NCI-H1105 (cell line): ENCODE data around the gene GCK.

ENCODE experiments used
- DNase-seq: peaks from one replicate; lab custom pipeline; 2025; lab: John Stamatoyannopoulos, UW

GCK gene

DNA sequence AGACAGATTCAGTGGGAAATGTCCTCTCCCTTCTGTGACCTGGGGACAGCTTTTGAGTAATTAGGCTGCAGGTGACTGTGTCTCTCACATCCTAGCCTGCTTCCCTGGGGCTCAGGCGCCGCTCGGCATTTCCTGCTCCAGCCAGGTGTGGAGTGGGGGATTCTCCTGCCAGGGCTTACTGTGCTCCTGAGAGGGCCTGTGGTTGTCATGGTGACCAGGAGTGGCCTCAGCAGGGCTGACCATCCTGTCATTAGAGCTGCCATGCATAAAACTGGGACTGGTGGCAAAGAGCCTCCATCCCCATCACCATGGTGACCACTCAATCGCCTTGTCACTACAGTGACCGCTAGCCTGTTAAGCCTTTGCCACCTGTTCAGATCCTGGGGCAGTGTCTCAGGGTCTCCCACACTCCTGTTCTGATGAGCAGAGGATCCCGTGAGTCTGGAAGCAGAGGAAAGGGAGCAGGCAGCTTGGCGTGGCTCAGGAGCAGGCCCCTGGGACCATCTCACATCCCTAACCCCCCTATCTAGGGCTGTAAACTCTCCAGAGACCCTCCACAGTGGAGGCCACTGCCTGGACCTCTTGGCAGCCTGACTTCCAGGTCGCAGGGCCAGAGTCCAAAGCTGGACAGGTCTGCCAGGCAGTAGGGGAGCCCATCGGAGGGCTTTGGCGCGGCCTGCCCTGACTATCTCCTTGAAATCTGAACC lies at the start of gene GCK:
Gene GCK, minus strand, starts transcription at position 154 of the 707 bp plus-strand sequence. CDS start 486 bp downstream, outside the sequence.
- DNase-seq, result no peak

DNA sequence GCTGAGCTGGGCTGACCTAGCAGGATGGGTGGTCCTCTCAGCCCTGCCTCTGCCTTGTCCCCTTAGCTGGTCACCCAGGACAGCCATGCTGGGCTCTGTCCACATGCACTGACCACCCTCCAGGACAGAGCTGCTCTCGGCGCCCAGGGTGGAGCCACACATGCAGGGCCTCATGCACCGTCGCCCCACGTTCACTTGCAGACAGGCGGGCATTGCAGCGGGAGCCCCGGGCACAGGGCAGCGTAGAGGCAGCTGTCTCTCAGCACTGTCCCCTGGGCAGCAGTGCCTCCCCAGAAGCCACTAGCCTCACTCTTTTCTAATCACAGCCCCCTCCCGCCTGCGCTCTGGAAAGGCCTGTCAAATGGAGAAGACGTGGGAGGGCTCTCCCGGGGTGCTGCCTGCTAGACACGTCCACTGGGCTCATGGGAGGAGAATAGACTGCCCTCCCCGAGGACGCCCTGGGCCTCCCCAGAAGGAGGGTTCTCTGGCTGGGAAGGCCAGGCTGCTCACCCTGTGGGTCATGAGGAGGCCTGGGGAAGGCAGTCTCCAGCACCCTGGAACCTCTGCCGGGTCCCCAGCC lies 49.0 kb upstream of the GCK start:
- DNase-seq, result no peak

DNA sequence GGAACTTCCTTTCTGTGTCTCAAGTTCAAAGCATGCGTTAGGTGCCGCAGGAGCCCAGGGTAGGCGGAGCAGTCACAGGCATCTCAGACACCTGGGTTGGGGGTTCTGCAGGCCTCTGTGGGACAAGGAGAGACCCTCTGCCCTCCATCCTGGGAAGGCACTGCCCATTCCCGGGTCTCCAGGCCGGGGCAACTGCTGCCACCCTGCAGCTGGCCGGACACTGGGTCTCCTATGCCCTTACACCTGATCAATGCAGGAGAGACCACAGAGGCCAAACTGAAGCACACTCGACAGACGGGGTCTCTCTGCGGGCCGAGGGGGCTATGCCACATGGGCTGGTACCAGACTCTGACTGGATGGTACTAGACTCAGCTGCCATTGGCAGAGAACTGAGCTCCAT lies 48.5 kb upstream of the GCK start:
- DNase-seq, result no peak

DNA sequence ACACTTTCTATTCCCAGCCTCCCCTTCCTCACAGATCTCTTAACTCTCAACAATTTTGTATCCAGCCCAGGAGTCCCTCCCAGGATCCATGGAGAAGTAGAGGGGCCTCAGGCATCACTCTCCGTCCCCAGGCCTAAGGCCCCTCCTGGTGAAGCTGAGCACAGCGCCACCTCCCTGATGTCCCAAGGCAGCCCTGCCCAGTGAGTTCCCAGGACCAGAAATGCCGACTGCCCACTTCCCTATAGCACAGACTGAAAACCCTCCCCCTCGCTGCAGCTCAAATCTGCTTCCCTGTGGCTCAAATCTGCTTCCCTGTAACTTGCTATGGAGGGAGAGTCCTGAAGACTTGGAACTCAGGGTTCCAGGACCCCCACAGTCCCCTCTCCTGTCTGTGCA lies 47.1 kb upstream of the GCK start:
- DNase-seq, result no peak

DNA sequence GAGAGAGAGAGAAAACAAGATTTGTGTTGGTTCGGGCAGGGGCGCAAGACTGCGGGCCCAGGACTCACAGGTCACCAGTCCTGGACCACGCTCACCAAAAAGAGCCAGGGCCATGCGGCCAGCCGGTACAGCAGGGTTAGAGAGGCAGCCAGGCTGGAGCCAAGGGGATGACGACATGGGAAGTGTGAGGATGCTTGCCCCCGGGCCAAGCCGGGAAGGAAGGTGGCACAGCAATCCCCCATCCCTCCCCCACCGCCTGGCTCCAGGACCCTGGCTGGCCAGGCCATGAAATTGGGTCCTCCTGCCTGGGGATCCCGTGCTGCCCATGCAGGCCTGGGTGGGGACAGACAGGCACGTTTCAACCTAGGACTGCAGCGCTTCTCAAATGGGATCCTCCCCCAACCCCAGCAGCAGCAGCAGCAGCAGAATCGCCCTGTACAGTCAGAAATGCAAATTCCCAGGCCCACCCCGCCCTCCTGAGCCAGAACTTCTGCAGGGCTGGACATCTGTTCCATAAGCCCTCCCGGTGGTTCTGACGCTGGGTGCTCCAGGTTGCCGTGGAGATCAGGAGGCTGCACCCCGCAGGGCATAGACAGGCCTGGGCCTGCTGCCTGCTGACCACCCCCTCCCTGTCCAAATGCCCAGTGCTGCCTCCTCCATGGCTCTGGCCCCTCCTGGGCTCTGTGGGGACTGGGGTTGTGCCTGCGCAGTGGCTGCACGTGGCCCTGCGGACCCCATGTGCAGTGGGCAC lies 46.5 kb upstream of the GCK start:
- DNase-seq, result no peak

DNA sequence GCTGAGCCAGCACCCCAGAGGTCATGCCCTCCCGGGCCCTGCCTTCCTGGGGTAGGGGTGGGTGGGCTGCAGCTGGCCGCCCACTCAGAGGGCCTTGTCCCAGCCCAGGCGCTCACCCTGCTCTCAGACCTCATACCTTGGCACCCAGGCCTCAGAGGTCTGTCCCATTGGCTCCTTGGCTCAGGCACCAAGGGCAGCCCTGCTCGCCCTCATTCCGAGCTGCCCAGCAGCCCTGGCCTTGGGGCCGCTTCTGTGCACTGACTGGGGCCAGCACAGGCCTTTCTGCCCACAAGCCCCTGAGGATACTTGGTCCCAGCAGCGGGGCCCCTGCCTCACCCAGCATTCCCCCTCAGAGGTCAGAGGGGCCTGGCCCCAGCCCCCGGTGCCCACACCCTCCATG lies 45.8 kb upstream of the GCK start:
- DNase-seq, result no peak

DNA sequence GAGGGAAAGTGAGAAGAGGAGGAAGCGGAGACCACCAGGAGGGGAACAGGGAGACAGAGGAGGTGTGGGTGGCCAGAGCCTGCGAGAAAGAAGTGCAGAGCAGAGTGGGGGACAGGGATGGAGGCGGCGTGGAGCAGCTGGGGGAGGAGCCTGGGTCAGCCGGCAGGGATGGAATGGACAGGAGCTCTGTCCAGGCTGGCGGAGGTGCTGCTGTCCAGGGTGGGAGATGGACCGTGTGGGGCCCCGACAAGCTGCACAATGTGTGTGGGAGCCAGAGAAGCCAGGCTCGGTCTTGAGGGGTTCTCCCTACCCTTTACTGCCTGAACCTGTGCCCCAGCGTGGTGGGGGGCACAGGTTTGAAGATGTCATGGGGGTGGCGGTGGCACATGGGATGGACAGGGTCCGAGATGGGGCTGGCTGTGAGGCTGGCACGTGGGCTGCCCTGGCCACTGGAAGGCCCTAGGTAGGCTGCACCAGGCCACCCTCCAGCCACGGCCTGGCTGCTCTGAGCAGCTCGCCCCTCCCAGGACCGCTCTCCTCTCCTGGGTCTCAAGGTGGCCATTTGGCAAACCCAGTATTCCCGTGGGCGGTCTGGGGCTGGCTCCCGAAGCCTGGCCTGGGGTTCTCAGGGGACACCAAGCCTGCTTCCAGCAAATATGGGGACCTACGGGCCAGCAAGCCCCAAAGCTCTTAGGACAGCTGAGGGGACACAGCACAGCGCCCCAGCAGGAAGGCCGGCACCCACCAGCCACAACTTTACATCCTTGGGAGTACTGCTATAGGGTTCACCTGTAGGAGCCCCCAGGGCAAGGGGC lies 43.9 kb upstream of the GCK start:
- no peak for DNase-seq

DNA sequence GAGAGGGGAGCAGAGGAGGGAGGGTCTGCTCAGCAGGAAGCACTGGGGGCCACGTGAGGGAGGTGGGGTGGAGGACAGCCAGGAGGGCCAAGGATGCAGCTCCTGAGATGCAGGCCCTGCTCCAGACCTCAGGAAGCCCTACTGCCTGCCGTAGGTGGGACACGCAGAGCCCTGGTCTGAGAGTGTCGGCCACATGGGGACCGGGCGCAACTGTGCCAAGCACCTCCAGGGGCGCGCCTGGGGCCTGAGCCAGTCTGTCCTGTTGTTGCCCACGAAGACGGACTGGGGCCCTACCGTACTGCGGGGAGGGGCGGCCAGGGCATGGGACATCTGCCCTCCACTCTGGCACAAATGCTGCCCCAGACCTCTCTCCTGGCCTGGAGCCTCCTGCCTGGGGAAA lies 43.2 kb upstream of the GCK start:
- DNase-seq, result no peak

DNA sequence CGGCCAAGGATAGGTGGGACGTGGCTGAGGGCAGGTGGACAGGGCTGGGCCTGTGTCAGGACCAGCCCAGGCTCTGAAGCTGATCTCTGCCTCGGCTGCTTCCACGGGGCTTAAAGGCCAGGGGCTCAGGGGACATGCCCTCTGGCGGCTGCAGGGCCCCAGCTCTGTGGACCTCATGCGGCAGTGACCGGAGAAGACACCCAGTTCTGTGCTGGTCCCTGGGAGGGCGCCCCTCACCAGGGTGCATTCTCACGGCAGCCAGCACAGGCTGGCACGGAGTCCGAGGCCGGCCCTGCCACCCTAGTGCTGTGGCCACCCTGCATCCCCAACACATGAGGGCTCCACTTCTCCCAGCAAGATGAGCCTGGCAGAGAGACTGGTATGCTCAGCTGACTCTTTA lies 41.8 kb upstream of the GCK start:
- DNase-seq, result no peak

DNA sequence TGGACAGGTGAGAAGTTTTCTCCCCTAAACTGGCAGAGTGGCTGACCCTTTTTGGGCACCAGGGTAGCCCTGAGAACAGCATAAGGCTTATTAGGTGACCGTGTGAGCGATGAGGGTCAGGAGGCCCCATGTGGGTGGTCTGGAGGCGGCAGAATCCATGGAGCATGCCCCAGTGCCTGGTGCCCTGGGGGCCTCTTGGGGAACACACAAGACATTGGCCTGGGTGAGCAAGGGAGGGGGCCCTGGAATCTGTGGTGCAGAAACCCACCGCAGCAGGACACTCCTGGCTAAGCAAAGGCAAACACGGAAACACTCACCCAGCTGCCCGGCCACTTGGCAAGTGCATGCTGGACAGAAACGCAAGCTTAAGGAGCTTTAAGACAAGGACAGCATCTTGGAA lies 41.0 kb upstream of the GCK start:
- DNase-seq, result no peak

DNA sequence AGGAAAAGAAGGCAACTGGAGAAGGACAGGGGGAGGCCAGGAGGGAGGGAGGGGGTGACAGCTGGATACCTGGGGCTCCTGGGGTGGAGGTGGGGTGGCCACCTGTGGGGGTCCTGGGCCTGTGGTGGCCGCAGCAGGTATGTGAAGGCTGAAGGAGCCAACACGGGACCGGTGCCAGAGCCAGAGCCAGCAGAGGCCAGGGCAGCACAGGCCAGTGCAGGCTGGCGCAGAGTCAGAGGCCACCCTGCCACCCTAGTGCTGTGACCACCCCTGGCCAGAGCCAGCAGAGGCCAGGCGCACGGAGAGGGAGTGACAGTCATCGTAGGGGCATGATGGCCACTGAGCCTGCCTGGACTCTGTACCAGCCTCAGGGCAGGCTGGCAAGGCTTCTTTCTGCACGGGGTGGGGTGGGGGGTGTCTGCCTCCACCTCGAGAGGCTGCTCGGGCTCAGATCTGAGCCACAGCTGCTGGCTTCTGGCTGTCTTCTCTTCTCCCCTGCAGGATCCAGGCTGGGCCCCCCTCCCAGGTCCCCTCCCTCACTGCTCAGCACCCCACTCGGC lies 40.4 kb upstream of the GCK start:
- no peak for DNase-seq

DNA sequence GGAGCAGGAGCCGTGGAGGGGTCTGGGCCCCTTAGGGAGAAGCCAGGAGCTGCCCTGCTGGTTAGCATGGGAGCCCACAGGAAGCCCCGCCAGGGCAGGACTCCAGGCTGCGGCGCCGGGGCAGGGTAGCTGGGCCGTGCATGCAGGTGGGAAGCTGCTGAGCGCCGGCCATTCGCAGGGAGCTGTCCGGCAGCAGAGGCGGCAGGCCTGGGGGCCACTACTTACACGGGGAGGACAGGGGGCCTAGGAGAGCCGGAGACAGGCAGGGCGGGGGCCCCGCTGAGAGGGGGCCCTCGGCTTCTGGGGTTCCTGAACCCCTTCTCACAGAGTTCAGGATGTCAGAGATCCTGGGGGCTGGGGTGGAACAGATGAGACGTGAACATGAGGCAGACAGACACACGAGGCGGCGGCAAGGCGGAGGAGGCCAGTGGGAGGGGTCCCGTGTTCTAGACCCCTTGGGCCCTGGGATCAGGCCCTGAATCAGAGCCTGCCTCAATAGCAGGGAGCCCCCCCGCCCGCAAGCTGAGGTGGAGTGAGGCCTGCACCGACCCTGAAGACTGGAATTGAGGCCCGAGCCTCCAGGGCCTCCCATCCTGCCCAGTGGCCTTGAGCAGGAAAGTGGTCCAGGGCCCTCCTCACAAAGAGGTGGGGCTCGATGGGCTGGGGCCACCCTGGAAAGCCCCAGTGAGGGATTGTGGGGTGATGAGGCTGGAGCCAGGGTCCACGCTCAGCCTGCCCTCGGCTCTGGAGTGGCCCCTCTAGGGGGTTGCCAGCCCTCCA lies 39.5 kb upstream of the GCK start:
- DNase-seq, result no peak

DNA sequence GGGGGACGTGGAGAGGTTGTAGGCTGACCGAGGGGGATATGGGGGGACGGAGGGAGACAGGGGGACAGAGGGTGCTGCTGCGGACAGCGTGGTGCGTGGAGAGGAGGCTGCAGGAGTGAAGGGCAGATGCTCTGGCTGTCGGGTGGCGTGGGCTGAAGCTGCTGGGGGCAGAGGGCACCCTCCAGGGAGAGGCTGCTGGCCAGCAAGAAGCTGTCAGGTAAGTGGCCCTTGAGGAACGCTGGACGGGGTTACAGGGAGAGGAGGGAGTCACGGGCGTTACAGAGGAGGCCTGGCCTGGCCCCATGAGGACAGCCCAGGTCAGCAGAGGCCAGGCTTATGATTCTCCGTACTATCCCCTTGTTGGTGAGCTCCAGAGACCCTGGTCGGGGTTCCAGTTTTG lies 38.7 kb upstream of the GCK start:
- DNase-seq, result no peak

DNA sequence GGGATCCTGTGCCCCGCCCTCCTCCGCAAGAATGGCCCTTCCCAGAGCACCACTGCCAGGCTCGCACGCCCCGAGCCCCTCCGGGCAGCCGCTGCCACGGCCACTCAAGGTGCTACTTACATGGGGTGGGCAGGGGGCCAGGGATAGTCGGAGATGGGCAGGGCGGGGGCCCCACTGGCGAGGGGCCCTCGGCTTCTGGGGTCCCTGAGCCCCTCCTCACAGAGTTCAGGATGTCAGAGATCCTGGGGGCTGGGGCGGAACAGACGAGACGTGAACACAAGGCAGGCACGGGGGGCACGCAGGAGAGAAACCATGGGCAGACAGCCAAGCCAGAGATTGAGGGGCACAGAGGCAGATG lies 37.1 kb upstream of the GCK start:
- no peak for DNase-seq

DNA sequence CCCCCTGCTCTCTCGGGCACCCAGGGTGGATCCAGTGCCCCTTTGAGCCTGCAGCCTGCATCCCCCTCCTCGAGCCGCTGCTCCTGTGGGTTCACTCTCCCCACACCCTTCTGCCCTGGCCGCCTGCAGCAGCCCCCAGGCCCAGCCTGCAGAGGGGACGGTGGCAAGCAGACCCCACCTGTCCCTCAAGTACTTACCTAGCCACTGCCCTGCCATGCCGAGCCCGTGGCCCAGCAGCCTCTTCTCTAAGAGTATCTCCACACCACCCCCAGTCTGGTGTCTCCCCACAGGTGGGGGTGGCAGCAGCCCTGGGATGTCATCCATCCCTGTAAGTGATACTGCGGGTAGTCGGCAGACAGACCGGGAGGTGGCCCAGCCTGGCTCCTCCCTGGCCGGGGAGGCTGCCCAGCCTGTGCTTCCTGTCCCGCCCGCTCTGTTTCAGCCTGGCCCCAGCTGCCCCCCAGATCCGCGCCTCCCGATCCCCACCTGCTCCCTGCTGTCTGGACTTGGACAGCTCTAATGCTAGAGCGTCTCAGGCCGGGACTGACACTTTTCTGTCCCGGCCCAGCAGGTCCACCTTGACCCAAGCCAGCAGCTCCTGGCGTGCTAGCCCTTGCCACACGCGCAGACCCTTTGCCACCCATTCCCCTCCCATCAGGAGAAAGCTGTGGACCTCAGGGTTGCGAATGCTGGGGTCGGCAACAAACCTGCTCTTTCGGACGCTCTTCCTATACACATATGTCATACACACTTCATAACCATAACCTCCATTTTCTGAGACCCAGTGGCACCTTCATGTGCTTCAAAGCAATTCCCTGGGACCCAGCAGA lies 36.5 kb upstream of the GCK start:
- no peak for DNase-seq

DNA sequence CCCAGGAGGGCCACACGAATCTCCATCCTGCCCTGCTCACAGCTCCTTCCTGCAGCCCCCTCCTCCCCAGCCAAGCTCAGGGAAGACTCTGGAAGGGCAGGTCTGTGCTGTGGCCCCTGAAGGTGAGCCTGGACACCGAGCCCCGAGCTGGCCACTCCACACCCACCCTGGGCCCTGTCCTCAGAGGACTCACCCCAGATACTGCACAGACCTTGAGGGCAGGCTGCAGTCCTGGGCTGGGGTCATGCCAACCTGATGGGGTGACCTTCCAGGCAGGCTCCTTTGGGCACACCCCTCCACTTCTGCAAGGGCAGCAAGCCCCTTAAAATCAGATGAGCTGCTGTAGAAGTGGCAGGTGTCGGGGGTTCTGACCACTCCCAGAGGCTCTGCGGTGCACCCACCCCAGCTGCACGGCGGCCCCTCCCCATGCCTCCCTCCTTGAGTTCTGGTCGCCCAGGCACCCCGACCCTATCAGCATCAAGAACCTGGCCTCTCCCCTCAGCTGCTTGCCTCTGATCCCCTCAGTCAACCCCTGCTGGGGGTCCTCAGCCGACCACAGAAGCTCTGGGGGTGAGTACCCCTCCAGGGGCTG lies 35.8 kb upstream of the GCK start:
- no peak for DNase-seq

DNA sequence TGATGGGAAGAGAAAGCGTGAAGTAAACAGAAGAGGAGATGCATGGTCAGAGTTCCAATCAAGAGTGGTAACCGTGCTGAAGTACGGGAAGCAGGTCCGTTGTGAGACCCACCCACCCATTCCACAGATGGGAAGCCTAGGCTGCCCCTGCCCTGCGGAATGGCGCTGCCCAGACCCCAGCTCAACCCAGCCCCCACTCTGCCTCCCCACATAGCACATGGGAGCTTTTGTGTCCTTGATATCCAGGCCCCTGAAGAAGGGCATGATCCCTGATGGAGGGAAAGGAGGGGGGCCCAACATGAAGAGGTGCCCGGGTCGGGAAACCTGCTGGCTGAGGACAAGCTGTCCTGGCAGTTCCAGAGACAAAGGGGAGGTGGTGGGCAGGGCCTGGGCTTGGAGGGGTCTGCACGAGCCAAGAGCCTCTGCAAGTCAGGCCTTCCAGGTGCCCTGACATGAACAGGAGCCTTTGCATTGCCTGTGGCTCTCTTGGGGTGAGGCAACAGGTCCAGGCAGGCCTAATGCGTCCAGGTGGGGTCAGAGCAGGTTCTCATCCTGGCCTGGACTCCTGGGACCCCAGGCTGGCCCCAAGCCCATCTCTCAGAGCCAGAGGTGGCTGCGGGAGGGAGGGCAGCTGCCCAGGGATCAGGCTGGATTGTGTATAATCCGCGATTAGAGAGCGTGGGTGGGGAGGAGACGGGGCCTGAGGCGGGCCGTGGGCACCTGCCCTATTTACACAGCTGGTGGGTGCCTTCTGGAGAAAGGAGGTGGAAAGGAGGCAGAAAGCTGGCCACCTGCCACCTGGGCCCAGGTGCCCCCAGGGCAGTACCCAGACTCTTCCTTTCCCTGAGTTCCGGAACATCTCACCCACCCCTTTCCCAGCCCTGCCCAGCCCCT lies 35.1 kb upstream of the GCK start:
- DNase-seq, result peak; percentile 88

DNA sequence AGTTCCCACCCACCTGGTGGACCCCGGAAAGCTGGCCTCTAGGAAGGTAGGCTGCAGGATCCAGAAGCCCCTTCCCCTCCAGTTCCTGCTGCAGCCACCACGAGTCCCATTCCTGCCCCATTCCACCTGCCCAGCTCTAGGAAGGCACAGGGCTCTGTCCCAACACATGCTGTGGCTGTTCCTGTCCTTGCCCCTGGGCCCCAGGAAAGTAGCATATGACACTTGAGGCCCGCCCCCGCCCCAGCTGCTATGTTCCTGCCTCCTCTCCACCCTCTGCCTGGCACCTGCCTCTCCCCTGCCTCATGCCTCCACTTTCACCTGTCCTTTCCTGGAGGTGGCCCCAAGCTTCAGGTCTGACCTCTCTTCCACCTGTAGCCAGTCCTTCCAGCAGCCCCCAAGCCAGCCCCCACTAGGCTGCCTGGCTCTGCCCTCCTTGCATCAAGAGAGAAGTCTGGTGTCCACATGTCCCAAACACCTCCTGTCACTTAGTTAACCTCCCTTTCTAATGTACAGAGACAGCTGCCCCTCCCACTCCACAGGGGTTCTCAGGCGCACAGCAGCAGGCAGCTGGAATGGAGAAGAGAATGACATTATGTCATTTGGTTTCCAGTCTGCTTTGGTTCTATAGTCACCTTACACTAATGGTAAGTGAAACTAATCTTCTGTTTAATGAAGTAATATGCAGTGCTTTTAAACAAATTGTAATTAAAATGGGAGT lies 34.3 kb upstream of the GCK start:
- no peak for DNase-seq
